K562 (cell line): Measurements from ENCODE around the gene GAPDH. TPM values are rescaled to one million over a fixed set of nuclear protein-coding genes. Genes with fewer than 3 reads are reported as not detected.

Experiments used
- ATF1 ChIP-seq, 2 experiments: fragments of 450-650 bp in 1 of 2; IDR thresholded peaks; 2 replicates each; pipeline ENCODE4 v1.6.1; 2016; ENCODE audit warnings: missing compliant biosample characterization in 1 of 2, missing genetic modification characterization in 1 of 2
- CEBPG ChIP-seq, 3 experiments: fragments of 200-800 bp in 1 of 3; sonication (Bioruptor generic) in 1 of 3; sonication (generic) in 1 of 3; formaldehyde crosslinking in 1 of 3; IDR thresholded peaks in 2 of 3; conservative IDR thresholded peaks in 1 of 3; 2 replicates each; pipeline versions ENCODE4 v1.6.1 to v1.8.0; 2016 to 2022; ENCODE audit warnings: missing compliant biosample characterization in 2 of 3, missing genetic modification characterization in 2 of 3, mild to moderate bottlenecking in 1 of 3, missing genetic modification reagents in 1 of 3
- EP300 ChIP-seq: IDR thresholded peaks from 2 replicates; pipeline ENCODE4 v1.6.1; 2012; ENCODE audit warnings: low read length, improper control_type of control experiment
- ETV1 ChIP-seq: fragments of 450-650 bp; conservative IDR thresholded peaks from 2 replicates; pipeline ENCODE4 v1.6.1; 2016; ENCODE audit warnings: missing genetic modification characterization, control low read depth, low read depth, missing compliant biosample characterization
- GABPB1 ChIP-seq: sonication (generic); formaldehyde crosslinking; IDR thresholded peaks from 2 replicates; pipeline ENCODE4 v1.8.0; 2022; ENCODE audit warnings: mild to moderate bottlenecking, missing genetic modification reagents
- GATAD2A ChIP-seq: fragments of 450-650 bp; IDR thresholded peaks from 2 replicates; pipeline ENCODE4 v1.6.1; 2017
- HDAC1 ChIP-seq, 2 experiments: fragments of 450-650 bp; IDR thresholded peaks; 2 replicates each; pipeline ENCODE4 v1.6.1; 2016 to 2017; ENCODE audit warnings: inconsistent platforms in 1 of 2, mild to moderate bottlenecking in 1 of 2, moderate library complexity in 1 of 2
- MAFK ChIP-seq: IDR thresholded peaks from 2 replicates; pipeline ENCODE4 v1.6.1; 2011; ENCODE audit warnings: low read length, improper control_type of control experiment
- MAZ ChIP-seq, 2 experiments: fragments of 450-650 bp in 1 of 2; sonication (generic) in 1 of 2; formaldehyde crosslinking; IDR thresholded peaks in 1 of 2; conservative IDR thresholded peaks in 1 of 2; 2 replicates each; pipeline versions ENCODE4 v1.4.0 to v1.5.0; 2020; ENCODE audit warnings: mild to moderate bottlenecking in 1 of 2, missing genetic modification reagents in 1 of 2
- NFIC ChIP-seq: fragments of 450-650 bp; IDR thresholded peaks from 2 replicates; pipeline ENCODE4 v1.6.1; 2017; ENCODE audit warnings: mild to moderate bottlenecking, inconsistent platforms
- POLR2A ChIP-seq: fragments of 450-650 bp; conservative IDR thresholded peaks from 2 replicates; pipeline ENCODE4 v1.6.1; 2016
- RBM14 ChIP-seq: fragments of 200-400 bp; formaldehyde crosslinking; IDR thresholded peaks from 2 replicates; pipeline ENCODE4 v1.6.1; 2018; ENCODE audit warnings: low read depth, mild to moderate bottlenecking, low read length, moderate library complexity, borderline replicate concordance; ENCODE audit not compliant: insufficient read depth
- SRF ChIP-seq, 2 experiments: fragments of 250-450, 450-650 bp in 1 of 2; sonication (Bioruptor Pico) in 1 of 2; sonication (generic) in 1 of 2; formaldehyde crosslinking; IDR thresholded peaks; 2 replicates each; pipeline versions ENCODE4 v1.5.0 to v1.5.1; 2020 to 2022; ENCODE audit warnings: mild to moderate bottlenecking in 1 of 2, missing genetic modification reagents in 1 of 2
- ZC3H8 ChIP-seq: fragments of 450-650 bp; IDR thresholded peaks from 2 replicates; pipeline ENCODE4 v1.6.1; 2017
- ZNF224 ChIP-seq: sonication (generic); formaldehyde crosslinking; IDR thresholded peaks from 2 replicates; pipeline ENCODE4 v1.8.0; 2022; ENCODE audit warnings: mild to moderate bottlenecking, missing genetic modification reagents
- ZNF274 ChIP-seq: IDR thresholded peaks from 2 replicates; pipeline ENCODE4 v1.6.1; 2011; ENCODE audit warnings: low read depth, mild to moderate bottlenecking, low read length, moderate library complexity, borderline replicate concordance
- ZNF507 ChIP-seq: conservative IDR thresholded peaks from 2 replicates; pipeline ENCODE4 v1.6.1; 2017; ENCODE audit warnings: missing genetic modification characterization, missing compliant biosample characterization
- polyA plus RNA-seq, 8 experiments: library from polyadenylated mRNA; depleted of rRNA in 4 of 8; stranded (reverse) in 5 of 8; unstranded in 3 of 8; fragments of >200 nt; fragmentation: Nextera tagmentation in 2 of 8; fragmentation: Illumina TruSeq in 1 of 8; extraction: Ambion mirVana in 2 of 8; extraction: Trizol in 1 of 8; gene quantifications; 2 replicates each; pipeline versions ENCODE4 v1.2.1 to v1.2.3, GENCODE V29; 2011 to 2014; ENCODE audit warnings: inconsistent platforms in 1 of 8, missing spikeins in 1 of 8
- total RNA-seq, 7 experiments: library from RNA; depleted of rRNA in 6 of 7; stranded (reverse); fragments of >200 nt in 6 of 7; fragmentation: Illumina TruSeq in 2 of 7; extraction: Trizol in 2 of 7; gene quantifications; 2 replicates each; pipeline versions ENCODE4 v1.2.1 to v1.2.3, GENCODE V29; 2011 to 2021; ENCODE audit warnings: low replicate concordance in 1 of 7
- TF ChIP-seq, protein P1 (sequence below): fragments of 450-650 bp; formaldehyde crosslinking; IDR thresholded peaks from 2 replicates; pipeline ENCODE4 v1.4.0; 2022; ENCODE audit warnings: missing genetic modification characterization
- TF ChIP-seq, protein P2 (sequence below): sonication (generic); formaldehyde crosslinking; IDR thresholded peaks from 2 replicates; pipeline ENCODE4 v1.9.0; 2022; ENCODE audit warnings: mild to moderate bottlenecking, missing genetic modification reagents
- TF ChIP-seq, protein P3 (sequence below): sonication (generic); formaldehyde crosslinking; IDR thresholded peaks from 2 replicates; pipeline ENCODE4 v1.8.0; 2022; ENCODE audit warnings: missing genetic modification reagents, mild to moderate bottlenecking, moderate library complexity, borderline replicate concordance

Gene GAPDH
- total and polyA plus RNA-seq, 9 of the 15 experiments (the other 6 are each of a cell fraction or from before 2014, with no cell fraction given), result 2,206 to 6,793 (median 4,217) TPM

DNA sequence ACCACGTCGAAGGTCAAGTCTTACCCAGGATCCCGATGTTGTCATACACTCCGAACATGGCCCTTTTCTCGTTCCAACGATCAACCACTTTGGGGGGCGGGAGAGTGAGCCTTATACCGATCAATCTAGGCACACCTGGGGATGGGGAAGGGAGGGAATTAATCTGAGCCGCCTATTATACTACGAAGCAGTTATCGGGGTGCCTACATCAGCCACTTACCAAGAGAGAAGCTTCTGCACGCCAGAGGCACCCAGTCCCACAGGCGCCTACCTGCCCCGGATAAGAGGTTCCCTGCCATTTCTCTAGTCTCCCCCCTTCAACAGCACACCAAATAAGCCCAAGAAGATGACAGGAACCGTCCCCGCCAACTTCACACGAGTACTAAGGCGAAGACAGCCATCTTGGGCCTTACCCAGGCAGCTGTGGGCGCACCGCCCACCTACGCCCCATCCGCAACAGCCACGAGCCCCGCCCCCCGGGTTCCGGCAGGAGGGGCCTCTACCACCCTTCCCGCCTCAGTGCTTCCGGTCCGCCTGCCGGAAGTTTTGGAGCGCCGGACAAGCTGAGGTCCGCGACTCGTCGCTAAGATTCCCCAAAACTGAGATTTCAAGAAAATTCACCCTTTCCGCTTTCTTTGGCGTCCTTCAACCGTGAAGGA lies 41.4 kb upstream of the GAPDH start, which contains the start of gene MRPL51 (continued):
- TF ChIP-seq, protein P1, sequence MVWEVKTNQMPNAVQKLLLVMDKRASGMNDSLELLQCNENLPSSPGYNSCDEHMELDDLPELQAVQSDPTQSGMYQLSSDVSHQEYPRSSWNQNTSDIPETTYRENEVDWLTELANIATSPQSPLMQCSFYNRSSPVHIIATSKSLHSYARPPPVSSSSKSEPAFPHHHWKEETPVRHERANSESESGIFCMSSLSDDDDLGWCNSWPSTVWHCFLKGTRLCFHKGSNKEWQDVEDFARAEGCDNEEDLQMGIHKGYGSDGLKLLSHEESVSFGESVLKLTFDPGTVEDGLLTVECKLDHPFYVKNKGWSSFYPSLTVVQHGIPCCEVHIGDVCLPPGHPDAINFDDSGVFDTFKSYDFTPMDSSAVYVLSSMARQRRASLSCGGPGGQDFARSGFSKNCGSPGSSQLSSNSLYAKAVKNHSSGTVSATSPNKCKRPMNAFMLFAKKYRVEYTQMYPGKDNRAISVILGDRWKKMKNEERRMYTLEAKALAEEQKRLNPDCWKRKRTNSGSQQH (CRISPR knock-in tag), result no peak
- TF ChIP-seq RBM14, result no peak
- TF ChIP-seq MAZ (CRISPR knock-in tag; conservative IDR thresholded peaks at IDR 0.05 in 1 of 2, IDR thresholded peaks at IDR 0.05 in 1 of 2), result peak in 1 of 2 experiments; percentile 70; a peak in 2 of 4 replicates
- no peak for TF ChIP-seq ZNF274
- TF ChIP-seq ZNF507, result no peak
- no peak for TF ChIP-seq ZC3H8
- TF ChIP-seq SRF (CRISPR knock-in tag; IDR thresholded peaks at IDR 0.05), result peak in 1 of 2 experiments; percentile 41; a peak in 1 of 4 replicates
- TF ChIP-seq ZNF224 (CRISPR knock-in tag), result no peak
- TF ChIP-seq POLR2A, result peak; percentile 92
- TF ChIP-seq GATAD2A, result no peak
- no peak for TF ChIP-seq ATF1 (CRISPR knock-in tag; IDR thresholded peaks at IDR 0.05)
- peak; percentile 29; the same call in 1 of the 2 replicates for TF ChIP-seq ATF1 (tag; IDR thresholded peaks at IDR 0.05)
- TF ChIP-seq GABPB1, result peak; percentile 95
- TF ChIP-seq HDAC1 (IDR thresholded peaks at IDR 0.05), result peak in 1 of 2 experiments; percentile 53; a peak in 2 of 4 replicates
- no peak for TF ChIP-seq NFIC
- TF ChIP-seq, protein P2, sequence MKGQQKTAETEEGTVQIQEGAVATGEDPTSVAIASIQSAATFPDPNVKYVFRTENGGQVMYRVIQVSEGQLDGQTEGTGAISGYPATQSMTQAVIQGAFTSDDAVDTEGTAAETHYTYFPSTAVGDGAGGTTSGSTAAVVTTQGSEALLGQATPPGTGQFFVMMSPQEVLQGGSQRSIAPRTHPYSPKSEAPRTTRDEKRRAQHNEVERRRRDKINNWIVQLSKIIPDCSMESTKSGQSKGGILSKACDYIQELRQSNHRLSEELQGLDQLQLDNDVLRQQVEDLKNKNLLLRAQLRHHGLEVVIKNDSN (CRISPR knock-in tag), result peak; percentile 32; the same call in 1 of the 2 replicates
- no peak for TF ChIP-seq CEBPG (CRISPR knock-in tag; IDR thresholded peaks at IDR 0.05)
- no peak for TF ChIP-seq CEBPG (tag; conservative IDR thresholded peaks at IDR 0.05 in 1 of 2, IDR thresholded peaks at IDR 0.05 in 1 of 2)
- TF ChIP-seq EP300, result peak; percentile 32; the same call in 1 of the 2 replicates
- TF ChIP-seq ETV1 (tag), result peak; percentile 87
- TF ChIP-seq, protein P3, sequence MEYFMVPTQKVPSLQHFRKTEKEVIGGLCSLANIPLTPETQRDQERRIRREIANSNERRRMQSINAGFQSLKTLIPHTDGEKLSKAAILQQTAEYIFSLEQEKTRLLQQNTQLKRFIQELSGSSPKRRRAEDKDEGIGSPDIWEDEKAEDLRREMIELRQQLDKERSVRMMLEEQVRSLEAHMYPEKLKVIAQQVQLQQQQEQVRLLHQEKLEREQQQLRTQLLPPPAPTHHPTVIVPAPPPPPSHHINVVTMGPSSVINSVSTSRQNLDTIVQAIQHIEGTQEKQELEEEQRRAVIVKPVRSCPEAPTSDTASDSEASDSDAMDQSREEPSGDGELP, result peak; percentile 93
- no peak for TF ChIP-seq MAFK
